HCT116 (cell line): ENCODE data around the gene PRRT1B. TPM values are rescaled to one million over a fixed set of nuclear protein-coding genes. Genes with fewer than 3 reads are reported as not detected.

ENCODE experiments used
- ATAC-seq: fragments of 200-7000 bp; cut with Tn5 transposase; 2 replicates; pipeline ENCODE4 v1.9.1; 2020; ENCODE audit warnings: mild to moderate bottlenecking, moderate library complexity
- BruUV-seq: library from RNA; stranded (reverse); fragments of 400-500 nt; replicated peaks from 2 replicates; lab custom pipeline; 2021; lab: Mats Ljungman, UMichigan
- CTCF ChIA-PET: fragments of 300-600 bp; sonication (Branson Sonifier 250); formaldehyde crosslinking; loops from one replicate; lab custom pipeline; 2021; ENCODE audit warnings: antibody characterized with exemption; lab: Charles Lee
- POLR2A ChIA-PET: fragments of 300-600, 350-600 bp; sonication (Branson Sonifier 250); formaldehyde crosslinking; loops from one replicate; lab custom pipeline; 2021; ENCODE audit warnings: antibody characterized with exemption; lab: Charles Lee
- RAD21 ChIA-PET, 2 experiments: fragments of 300-600 bp; sonication (Branson Sonifier 250); formaldehyde crosslinking; loops; one replicate each; lab custom pipeline; 2023; ENCODE audit warnings: low total read pairs in 2 of 2; ENCODE audit not compliant: uncharacterized antibody in 2 of 2, unreplicated experiment in 2 of 2, low non-redundant PET in 1 of 2; lab: Charles Lee
- DNase-seq: peaks from one replicate; pipeline ENCODE4 v3.0.0-alpha.2; 2010; ENCODE audit warnings: low read depth, low spot score
- H2AFZ ChIP-seq: fragments of 200-600 bp; shearing (Covaris generic), sonication (generic); 2 replicates; pipeline ENCODE4 v1.6.1; 2017; ENCODE audit warnings: low read depth, mixed run types, mixed read lengths, antibody characterized with exemption, low read length; ENCODE audit not compliant: poor library complexity, severe bottlenecking
- H3K27ac ChIP-seq: 2 replicates; pipeline ENCODE4 v1.5.1; 2012; ENCODE audit warnings: low read depth, low read length
- H3K27me3 ChIP-seq: fragments of 200-600 bp; sonication (generic); 2 replicates; pipeline ENCODE4 v1.6.1; 2016; ENCODE audit warnings: mixed run types, low read length, mixed read lengths; ENCODE audit not compliant: insufficient read depth
- H3K36me3 ChIP-seq, 2 experiments: fragments of 200-500 bp in 1 of 2; fragments of 200-600 bp in 1 of 2; sonication (Bioruptor generic) in 1 of 2; sonication (generic) in 1 of 2; 2 replicates each; pipeline versions ENCODE4 v1.5.1 to v1.6.1; 2014 to 2016; ENCODE audit warnings: low read length in 2 of 2, inconsistent platforms in 1 of 2, mixed read lengths in 1 of 2, mixed run types in 1 of 2; ENCODE audit not compliant: insufficient read depth in 2 of 2, control insufficient read depth in 1 of 2
- H3K4me1 ChIP-seq, 2 experiments: fragments of 200-600 bp in 1 of 2; sonication (generic) in 1 of 2; 2 replicates each; pipeline versions ENCODE4 v1.5.1 to v1.6.1; 2012 to 2017; ENCODE audit warnings: low read length in 2 of 2, inconsistent platforms in 1 of 2, mild to moderate bottlenecking in 1 of 2, mixed read lengths in 1 of 2, mixed run types in 1 of 2, moderate library complexity in 1 of 2; ENCODE audit not compliant: insufficient read depth in 2 of 2, control insufficient read depth in 1 of 2
- H3K4me2 ChIP-seq: fragments of 200-600 bp; sonication (generic); 2 replicates; pipeline ENCODE4 v1.6.1; 2017; ENCODE audit warnings: mixed run types, low read length, mixed read lengths
- H3K4me3 ChIP-seq, 2 experiments: fragments of 200-600 bp in 1 of 2; sonication (generic) in 1 of 2; replicated peaks in 1 of 2; 2 replicates each; pipeline ENCODE4 v1.5.1; 2011 to 2016; ENCODE audit warnings: low read length in 2 of 2, control low read depth in 1 of 2, low read depth in 1 of 2, mild to moderate bottlenecking in 1 of 2, mixed read lengths in 1 of 2, mixed run types in 1 of 2
- H3K79me2 ChIP-seq: fragments of 200-600 bp; sonication (generic); 2 replicates; pipeline ENCODE4 v1.6.1; 2017; ENCODE audit warnings: mild to moderate bottlenecking, mixed run types, low read length, moderate library complexity, mixed read lengths; ENCODE audit not compliant: insufficient read depth
- H3K9ac ChIP-seq: fragments of 200-600 bp; sonication (generic); 2 replicates; pipeline ENCODE4 v1.6.1; 2016; ENCODE audit warnings: low read length, mixed read lengths
- H3K9me2 ChIP-seq: fragments of 200-600 bp; sonication (generic), shearing (Covaris generic); 2 replicates; pipeline ENCODE4 v1.6.1; 2017; ENCODE audit warnings: mixed run types, mild to moderate bottlenecking, moderate library complexity; ENCODE audit not compliant: insufficient read depth
- H3K9me3 ChIP-seq, 2 experiments: fragments of 200-500 bp in 1 of 2; fragments of 200-600 bp in 1 of 2; sonication (Bioruptor generic) in 1 of 2; sonication (generic) in 1 of 2; 2 replicates each; pipeline ENCODE4 v1.6.1; 2014 to 2017; ENCODE audit warnings: low read length in 2 of 2, mixed read lengths in 2 of 2, inconsistent platforms in 1 of 2, low read depth in 1 of 2, mild to moderate bottlenecking in 1 of 2, mixed run types in 1 of 2, moderate library complexity in 1 of 2; ENCODE audit not compliant: control insufficient read depth in 1 of 2, insufficient read depth in 1 of 2
- H4K20me1 ChIP-seq: fragments of 200-600 bp; sonication (generic), shearing (Covaris generic); 2 replicates; pipeline ENCODE4 v1.6.1; 2017; ENCODE audit warnings: mixed run types, mild to moderate bottlenecking, moderate library complexity; ENCODE audit not compliant: insufficient read depth
- CBX3 ChIP-seq: IDR thresholded peaks from 2 replicates; pipeline ENCODE4 v1.6.1; 2012; ENCODE audit warnings: low read depth
- CEBPB ChIP-seq: IDR thresholded peaks from 2 replicates; pipeline ENCODE4 v1.6.1; 2012; ENCODE audit warnings: low read depth
- CTCF ChIP-seq, 3 experiments: fragments of 200-600 bp in 1 of 3; sonication (generic) in 1 of 3; IDR thresholded peaks in 2 of 3; conservative IDR thresholded peaks in 1 of 3; 2 replicates each; pipeline ENCODE4 v1.5.1; 2012 to 2017; ENCODE audit warnings: low read depth in 2 of 3, low read length in 2 of 3, antibody characterized with exemption in 1 of 3, borderline replicate concordance in 1 of 3, control low read depth in 1 of 3, mild to moderate bottlenecking in 1 of 3, mixed read lengths in 1 of 3, mixed run types in 1 of 3, moderate library complexity in 1 of 3; ENCODE audit not compliant: insufficient read depth in 1 of 3
- EZH2 ChIP-seq: fragments of 200-600 bp; sonication (generic); IDR thresholded peaks from 2 replicates; pipeline ENCODE4 v1.6.1; 2017; ENCODE audit warnings: antibody characterized with exemption, mixed run types
- RAD21 ChIP-seq: IDR thresholded peaks from 2 replicates; pipeline ENCODE4 v1.6.1; 2012; ENCODE audit warnings: low read depth, mild to moderate bottlenecking
- SIN3A ChIP-seq: IDR thresholded peaks from 2 replicates; pipeline ENCODE4 v1.6.1; 2012; ENCODE audit warnings: low read depth
- SRF ChIP-seq: IDR thresholded peaks from 2 replicates; pipeline ENCODE4 v1.6.1; 2012; ENCODE audit warnings: low read depth
- TCF7L2 ChIP-seq: IDR thresholded peaks from 2 replicates; pipeline ENCODE4 v1.7.0; 2011; ENCODE audit warnings: borderline replicate concordance, inconsistent platforms; ENCODE audit not compliant: insufficient read depth, insufficient read length; ENCODE audit errors: extremely low read depth
- YY1 ChIP-seq: IDR thresholded peaks from 2 replicates; pipeline ENCODE4 v1.6.1; 2011; ENCODE audit warnings: low read length, low read depth, moderate library complexity, mild to moderate bottlenecking; ENCODE audit not compliant: insufficient replicate concordance; ENCODE audit errors: extremely low read depth
- ZNF274 ChIP-seq: fragments of 200-500 bp; sonication (Bioruptor generic); IDR thresholded peaks from 2 replicates; pipeline ENCODE4 v1.6.1; 2014; ENCODE audit warnings: mild to moderate bottlenecking, low read depth, low read length, inconsistent platforms
- intact Hi-C: fragments of 100-400 bp; cut with micrococcal nuclease; formaldehyde crosslinking; loops from 2 replicates; pipeline ENCODE4 v1.10.0; 2022
- total RNA-seq: library from RNA; stranded (reverse); gene quantifications from one replicate; pipeline ENCODE4 v1.2.1, GENCODE V29; 2021; ENCODE audit not compliant: unreplicated experiment
- TF ChIP-seq, protein P1 (sequence below): IDR thresholded peaks from 2 replicates; pipeline ENCODE4 v1.6.1; 2012

The PRRT1B gene
- total RNA-seq, 1 experiment from 2014 or later: not detected

GRCh38 chr9:131505012-131505411, 40.3 kb upstream of the PRRT1B start:
- Histone ChIP-seq H3K9me2 (no peaks in the 10 kb centered on the region), H3K9me3 (no peaks in the 10 kb centered on the region), H3K4me2 (no peak overlapping the region), H3K4me3 (no peak overlapping the region), H3K79me2 (no peaks in the 10 kb centered on the region), H3K9ac (no peak overlapping the region)
- BruUV-seq: no TSS peak
- intact Hi-C loops: no loop called here
- RAD21 ChIA-PET: interaction anchor here in 1 of 2 experiments (0.7 kb wide), 1 partner anchor 127 kb away, joined by 3 read pairs; no protein-coding TSS in a partner anchor
- TF ChIP-seq ZNF274 (no peak), RAD21 (no peak), CBX3 (no peak), SIN3A (no peak), TCF7L2 (no peak), CEBPB (no peak), CTCF (IDR thresholded peaks at IDR 0.05 in 2 of 3, conservative IDR thresholded peaks at IDR 0.05 in 1 of 3; ENCODE audit: borderline replicate concordance in 1 of 3, insufficient read depth in 1 of 3, low read depth in 2 of 3, low read length in 2 of 3) (no peak), YY1 (no peak), EZH2 (no peak), SRF (no peak)
- TF ChIP-seq, protein P1, sequence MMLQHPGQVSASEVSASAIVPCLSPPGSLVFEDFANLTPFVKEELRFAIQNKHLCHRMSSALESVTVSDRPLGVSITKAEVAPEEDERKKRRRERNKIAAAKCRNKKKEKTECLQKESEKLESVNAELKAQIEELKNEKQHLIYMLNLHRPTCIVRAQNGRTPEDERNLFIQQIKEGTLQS: no peak
- TF ChIP-seq, all 23 proteins: peak for 0
- no peak for DNase-seq
- POLR2A ChIA-PET: no interaction called here
- Histone ChIP-seq H3K36me3 (peaks cover 1 to 6% of the 10 kb centered on the region in 2 experiments; a peak in 3 of 4 replicates), H3K27me3 (no peaks in the 10 kb centered on the region), H4K20me1 (no peaks in the 10 kb centered on the region), H2AFZ (no peak overlapping the region), H3K27ac (no peak overlapping the region), H3K4me1 (peaks cover 0 to 10% of the 10 kb centered on the region in 2 experiments; a peak in 1 of 4 replicates)
- ATAC-seq: no peak
- CTCF ChIA-PET: no interaction called here
